Body of pancreas (tissue), 4 donors: ENCODE measurements around the gene CXCR1.

ENCODE experiments used
- POLR2A ChIP-seq, 3 donors: fragments of 450-650 bp; IDR thresholded peaks; one replicate each; pipeline ENCODE4 v1.6.1; 2016; ENCODE audit warnings: antibody characterized with exemption in 3 of 3, mild to moderate bottlenecking in 2 of 3
- TF ChIP-seq, protein P1 (sequence below), 7 experiments: fragments of 450-650 bp in 4 of 7; fragments of 200-600 bp in 3 of 7; sonication (generic) in 3 of 7; IDR thresholded peaks; one replicate each; pipeline ENCODE4 v1.5.1; 2016 to 2019; ENCODE audit warnings: antibody characterized with exemption in 7 of 7

DNA sequence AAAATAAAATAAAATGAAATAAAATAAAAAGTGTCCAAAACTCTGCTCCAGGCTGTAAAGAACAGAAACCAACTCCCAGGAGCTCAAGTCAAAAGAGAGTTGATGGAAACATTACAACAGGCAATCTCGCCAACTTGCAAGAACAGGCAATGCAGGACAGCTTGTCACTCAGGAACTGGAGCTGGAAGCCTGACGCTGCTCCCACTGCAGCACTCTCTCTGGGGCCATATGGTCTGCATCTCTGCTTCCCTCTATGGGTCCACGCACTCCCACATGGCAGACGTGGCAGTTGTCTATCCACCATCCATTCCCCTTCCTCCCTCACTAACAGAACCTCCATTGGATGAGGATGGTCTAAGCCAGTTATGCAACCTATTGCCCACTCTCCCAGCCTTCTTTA is 26.9 kb upstream of the CXCR1 start:
- TF ChIP-seq, protein P1, sequence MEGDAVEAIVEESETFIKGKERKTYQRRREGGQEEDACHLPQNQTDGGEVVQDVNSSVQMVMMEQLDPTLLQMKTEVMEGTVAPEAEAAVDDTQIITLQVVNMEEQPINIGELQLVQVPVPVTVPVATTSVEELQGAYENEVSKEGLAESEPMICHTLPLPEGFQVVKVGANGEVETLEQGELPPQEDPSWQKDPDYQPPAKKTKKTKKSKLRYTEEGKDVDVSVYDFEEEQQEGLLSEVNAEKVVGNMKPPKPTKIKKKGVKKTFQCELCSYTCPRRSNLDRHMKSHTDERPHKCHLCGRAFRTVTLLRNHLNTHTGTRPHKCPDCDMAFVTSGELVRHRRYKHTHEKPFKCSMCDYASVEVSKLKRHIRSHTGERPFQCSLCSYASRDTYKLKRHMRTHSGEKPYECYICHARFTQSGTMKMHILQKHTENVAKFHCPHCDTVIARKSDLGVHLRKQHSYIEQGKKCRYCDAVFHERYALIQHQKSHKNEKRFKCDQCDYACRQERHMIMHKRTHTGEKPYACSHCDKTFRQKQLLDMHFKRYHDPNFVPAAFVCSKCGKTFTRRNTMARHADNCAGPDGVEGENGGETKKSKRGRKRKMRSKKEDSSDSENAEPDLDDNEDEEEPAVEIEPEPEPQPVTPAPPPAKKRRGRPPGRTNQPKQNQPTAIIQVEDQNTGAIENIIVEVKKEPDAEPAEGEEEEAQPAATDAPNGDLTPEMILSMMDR (IDR thresholded peaks at IDR 0.05), result no peak
- no peak for TF ChIP-seq POLR2A (IDR thresholded peaks at IDR 0.05)
